ENCODE measurements around the gene CHCHD5. TPM values are rescaled to one million over a fixed set of nuclear protein-coding genes. Genes with fewer than 3 reads are reported as not detected.

CHCHD5 gene
- total and polyA plus RNA-seq, 2 of the 8 experiments (the other 6 are each of a cell fraction or from before 2014, with no cell fraction given) = 27.2 to 71.5 TPM

GRCh38 chr2:112542984-112543661 lies 41.3 kb upstream of the CHCHD5 start:
- Histone ChIP-seq H4K20me1 (replicated peaks in 1 of 2; ENCODE audit: control insufficient read depth in 1 of 2, insufficient read depth in 2 of 2, low read length in 2 of 2) (peaks cover 4 to 5% of the 10 kb centered on the region in 2 experiments), H3K18ac (ENCODE audit: extremely low read depth, low read length) (no peak overlapping the region), H3K4me1 (replicated peaks in 1 of 4; ENCODE audit: control insufficient read depth in 3 of 4, insufficient read depth in 4 of 4, low read length in 3 of 4) (peaks cover 0 to 5% (median 3%) of the 10 kb centered on the region in 4 experiments; a peak in 2 of 7 replicates), H2BK20ac (ENCODE audit: low read length) (no peak overlapping the region), H3K27me3 (replicated peaks in 1 of 4; ENCODE audit: control insufficient read depth in 3 of 4, extremely low read depth in 1 of 4, insufficient read depth in 3 of 4, low read length in 3 of 4) (no peaks in the 10 kb centered on the region; a peak in 1 of 7 replicates), H3K14ac (ENCODE audit: insufficient read length) (no peak overlapping the region), H4K91ac (replicated peaks; ENCODE audit: insufficient read length, low read length) (no peak overlapping the region), H3K27ac (ENCODE audit: low read depth, low read length) (0 out of 2 replicates have a peak overlapping the region, but pooled peaks have one; percentile 96), H2AFZ (ENCODE audit: low read length) (peak overlapping the region; percentile 80), H2BK12ac (ENCODE audit: low read depth, low read length) (no peak overlapping the region), H4K8ac (ENCODE audit: extremely low read depth, insufficient read depth, low read length) (no peak overlapping the region), H3K23me2 (ENCODE audit: low read depth, low read length) (peaks cover 9% of the 10 kb centered on the region), H3K4ac (replicated peaks; ENCODE audit: insufficient read length, low read depth, low read length) (no peak overlapping the region), H3K4me3 (ENCODE audit: extremely low read depth in 1 of 4, insufficient read depth in 2 of 4, low read depth in 3 of 4, low read length in 4 of 4) (peak overlapping the region; percentile 94 to 98 (median 97)), H3K79me2 (ENCODE audit: control insufficient read depth in 1 of 2, insufficient read depth in 2 of 2, low read length in 2 of 2) (peaks cover 15 to 47% of the 10 kb centered on the region in 2 experiments), H2BK120ac (replicated peaks; ENCODE audit: low read depth, low read length) (no peak overlapping the region), H2AK5ac (ENCODE audit: low read depth, low read length) (0 out of 2 replicates have a peak overlapping the region, but pooled peaks have one; percentile 12), H2BK15ac (ENCODE audit: low read length) (no peak overlapping the region), H3K79me1 (ENCODE audit: low read depth, low read length) (no peaks in the 10 kb centered on the region; the same call in 1 of the 2 replicates), H3K9me3 (ENCODE audit: insufficient read depth in 2 of 2, low read depth in 1 of 2, low read length in 1 of 2) (no peaks in the 10 kb centered on the region), H3K4me2 (ENCODE audit: insufficient read depth in 1 of 2, low read depth in 2 of 2, low read length in 2 of 2) (peak overlapping the region; percentile 79 to 100), H2BK5ac (ENCODE audit: low read depth, low read length) (no peak overlapping the region), H3K36me3 (ENCODE audit: control insufficient read depth in 2 of 4, insufficient read depth in 4 of 4, low read length in 3 of 4) (peaks cover 5 to 20% (median 13%) of the 10 kb centered on the region in 4 experiments), H3K23ac (ENCODE audit: insufficient read length) (no peak overlapping the region), H3K56ac (replicated peaks; ENCODE audit: insufficient read length, low read depth, low read length) (no peak overlapping the region), H4K5ac (ENCODE audit: insufficient read length, low read depth, low read length) (no peak overlapping the region), H3K9ac (replicated peaks in 1 of 4; ENCODE audit: extremely low read depth in 1 of 4, low read depth in 3 of 4, low read length in 3 of 4) (peak overlapping the region; percentile 41 to 94 (median 90))
- DNase-seq (ENCODE audit: low read depth in 1 of 2, low spot score in 2 of 2) (no peak), FAIRE-seq (no peak)
- 8% methylated on average over 18 of the region's 18 CpGs; no CpG with 5 or more reads in 1 of the 2 experiments for WGBS, 2 experiments (ENCODE audit: extremely low coverage in 1 of 2, insufficient coverage in 1 of 2, insufficient read length in 1 of 2, insufficient replicate concordance in 2 of 2, low coverage in 1 of 2, low lambda C conversion rate in 2 of 2, missing lambda C conversion rate in 1 of 2)
- ChIA-PET CTCF (ENCODE audit: partially characterized antibody) (no interaction called here), POLR2A (ENCODE audit: partially characterized antibody) (interaction anchor here (1.0 to 2.3 kb wide), 2 partner anchors 34 to 40 kb away, joined by 3 to 5 read pairs; no protein-coding TSS in a partner anchor)
- TF ChIP-seq USF2 (IDR thresholded peaks at IDR 0.05; ENCODE audit: low read length) (no peak), SIRT6 (IDR thresholded peaks at IDR 0.05; ENCODE audit: low read length) (no peak), SP1 (IDR thresholded peaks at IDR 0.05; ENCODE audit: low read depth, low read length) (no peak), SAP30 (IDR thresholded peaks at IDR 0.05; ENCODE audit: insufficient read depth, insufficient replicate concordance, low read length) (no peak), SRF (IDR thresholded peaks at IDR 0.05; ENCODE audit: low read depth, low read length) (no peak)

All from H1 (cell line).